H7 (cell line): ENCODE results near the gene MANF. TPM values are rescaled to one million over a fixed set of nuclear protein-coding genes. Genes with fewer than 3 reads are reported as not detected.
"Not testable (repeated sequence)": the region's sequence is repeated elsewhere in the genome, so short reads cannot be mapped to it uniquely, and the experiment has no call there.

Experiments
- DNase-seq: peaks from one replicate; pipeline ENCODE4 v3.0.0; 2012
- H3K27me3 ChIP-seq: 2 replicates; pipeline ENCODE4 v1.6.0; 2011; ENCODE audit warnings: mild to moderate bottlenecking, low read length; ENCODE audit not compliant: control insufficient read depth, insufficient read depth
- H3K36me3 ChIP-seq: replicated peaks from 2 replicates; pipeline ENCODE4 v1.5.1; 2011; ENCODE audit warnings: low read length; ENCODE audit not compliant: control insufficient read depth, insufficient read depth
- H3K4me3 ChIP-seq: 2 replicates; pipeline ENCODE4 v1.5.1; 2011; ENCODE audit warnings: low read depth, mild to moderate bottlenecking, control low read depth, low read length, moderate library complexity; ENCODE audit not compliant: insufficient read depth
- total RNA-seq: library from RNA; depleted of rRNA; stranded (reverse); fragments of >200 nt; shearing (Covaris generic); gene quantifications from 2 replicates; pipeline ENCODE4 v1.2.3, GENCODE V29; 2014

Gene MANF
- total RNA-seq, 1 experiment from 2014 or later: 84.0 TPM

DNA sequence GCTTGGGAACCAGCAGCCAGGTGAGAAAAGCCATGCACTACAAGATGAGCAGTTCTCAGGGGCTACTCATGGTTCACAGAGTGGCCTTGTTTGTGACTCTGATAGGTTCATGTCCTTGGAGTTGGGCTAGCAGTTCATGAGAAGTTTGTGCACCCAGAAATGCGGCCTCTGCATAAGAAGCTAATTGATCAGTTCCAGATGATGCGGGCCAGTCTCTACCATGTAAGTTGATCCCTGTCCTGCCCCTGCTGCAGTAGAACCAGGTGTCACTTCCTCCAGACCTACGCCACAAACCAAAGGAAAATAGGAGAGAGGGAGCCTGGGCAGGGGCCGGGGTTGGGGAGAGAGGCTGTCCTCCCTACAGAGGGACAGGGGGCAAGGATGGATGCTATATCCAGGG is 27.2 kb upstream of the MANF start:
- Histone ChIP-seq H3K36me3 (peaks cover 1% of the 10 kb centered on the region), H3K4me3 (no peak overlapping the region)
- no peak for DNase-seq

DNA sequence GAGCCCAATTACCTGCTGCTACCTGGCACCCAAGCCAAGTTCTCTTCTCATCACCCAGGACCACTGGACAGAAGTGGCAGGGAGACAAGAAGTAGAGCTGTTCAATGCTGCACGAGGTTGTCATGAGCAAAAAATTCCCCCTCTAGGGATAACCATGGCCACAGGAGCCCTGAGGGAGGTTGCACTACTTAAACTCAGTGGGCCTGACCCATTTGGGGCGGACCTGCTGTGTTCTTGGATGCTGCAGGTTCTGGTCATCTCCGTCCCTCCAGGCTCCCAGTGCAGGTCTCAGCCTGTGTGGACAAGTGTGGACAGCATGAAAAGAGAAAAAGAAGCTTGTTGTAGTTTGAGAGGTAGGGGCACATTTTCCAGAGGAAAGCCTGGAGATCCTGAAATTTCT is 26.1 kb upstream of the MANF start:
- Histone ChIP-seq H3K4me3 (no peak overlapping the region), H3K36me3 (peaks cover 1% of the 10 kb centered on the region), H3K27me3 (no peaks in the 10 kb centered on the region)
- no peak for DNase-seq

More for the DNA sequence above, 27.2 kb upstream of the MANF start:
- H3K27me3 ChIP-seq: no peaks in the 10 kb centered on the region

DNA sequence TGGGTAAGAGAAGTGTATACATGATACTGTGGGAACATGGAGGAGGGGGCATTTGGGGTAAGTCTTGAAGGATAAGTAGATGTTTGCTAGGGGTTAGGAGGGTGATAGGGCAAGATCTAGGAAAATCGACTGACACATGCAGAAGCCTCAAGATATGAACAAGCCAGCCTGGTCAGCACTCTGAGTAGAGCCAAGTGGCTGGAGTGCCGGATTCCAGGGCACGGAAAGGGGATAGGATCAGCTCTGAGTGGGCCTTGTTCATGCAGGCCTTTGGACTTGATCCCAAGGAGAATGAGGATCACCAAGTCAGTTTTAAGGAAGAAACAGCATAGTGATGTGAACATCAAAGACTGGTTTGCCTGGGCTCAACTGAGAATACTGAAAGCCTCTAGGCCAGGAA is 24.3 kb upstream of the MANF start:
- no peak for DNase-seq
- peaks cover 1% of the 10 kb centered on the region for H3K36me3 ChIP-seq
- no peaks in the 10 kb centered on the region for H3K27me3 ChIP-seq
- H3K4me3 ChIP-seq: no peak overlapping the region

DNA sequence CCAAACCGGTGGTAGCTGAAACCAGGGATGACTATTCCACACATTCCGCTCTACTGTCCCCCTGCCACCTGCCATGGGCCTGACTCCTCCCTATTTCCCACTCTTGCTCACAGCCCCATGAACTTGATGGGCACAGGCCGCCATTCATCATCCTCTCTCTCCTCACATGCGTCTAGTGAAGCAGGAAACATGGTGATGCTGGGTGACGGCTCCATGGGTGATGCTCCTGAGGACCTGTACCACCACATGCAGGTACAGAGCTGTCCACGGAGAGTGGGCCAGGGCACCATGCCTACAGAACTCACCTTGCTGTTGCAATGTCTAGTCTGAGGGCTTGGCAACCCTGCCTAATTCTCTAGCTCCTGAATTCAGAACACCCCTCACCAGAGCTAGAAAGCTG is 23.3 kb upstream of the MANF start:
- Histone ChIP-seq H3K4me3 (no peak overlapping the region), H3K27me3 (no peaks in the 10 kb centered on the region), H3K36me3 (peaks cover 1% of the 10 kb centered on the region)
- DNase-seq: no peak

DNA sequence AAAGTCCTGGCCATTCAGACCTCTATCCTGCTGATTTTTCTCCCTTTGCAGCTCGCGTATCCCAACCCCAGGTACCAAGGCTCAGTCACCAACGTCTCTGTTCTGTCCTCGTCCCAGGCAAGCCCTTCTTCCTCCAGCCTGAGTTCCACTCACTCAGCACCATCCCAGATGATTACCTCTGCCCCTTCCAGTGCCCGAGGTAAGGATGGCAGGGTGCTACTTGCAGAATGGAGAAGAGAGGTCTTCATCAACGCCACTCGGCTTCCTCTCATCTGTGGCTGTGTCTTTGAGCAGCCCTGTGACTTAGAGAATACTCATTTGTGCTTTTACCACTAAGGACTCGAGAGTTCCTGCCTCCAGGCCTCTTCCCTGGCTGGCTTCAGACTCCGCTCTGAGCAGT is 22.6 kb upstream of the MANF start:
- no peak for DNase-seq
- no peaks in the 10 kb centered on the region; the same call in none of the 2 replicates for H3K36me3 ChIP-seq
- H3K27me3 ChIP-seq: no peaks in the 10 kb centered on the region
- H3K4me3 ChIP-seq: no peak overlapping the region

DNA sequence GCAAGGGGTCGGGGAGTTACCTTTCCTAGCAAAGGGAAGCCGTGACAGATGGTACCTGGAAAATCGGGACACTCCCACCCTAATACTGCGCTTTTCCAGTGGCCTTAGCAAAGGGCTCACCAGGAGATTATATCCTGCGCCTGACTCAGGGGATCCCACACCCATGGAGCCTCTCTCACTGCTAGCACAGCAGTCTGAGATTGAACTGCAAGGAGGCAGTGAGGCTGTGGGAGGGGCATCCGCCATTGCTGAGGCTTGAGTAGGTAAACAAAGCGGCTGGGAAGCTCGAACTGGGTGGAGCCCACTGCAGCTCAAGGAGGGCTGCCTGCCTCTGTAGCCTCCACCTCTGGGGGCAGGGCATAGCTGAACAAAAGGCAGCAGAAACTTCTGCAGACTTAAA is 16.8 kb upstream of the MANF start:
- H3K4me3 ChIP-seq, H3K36me3 ChIP-seq, DNase-seq, H3K27me3 ChIP-seq: not testable (repeated sequence)

DNA sequence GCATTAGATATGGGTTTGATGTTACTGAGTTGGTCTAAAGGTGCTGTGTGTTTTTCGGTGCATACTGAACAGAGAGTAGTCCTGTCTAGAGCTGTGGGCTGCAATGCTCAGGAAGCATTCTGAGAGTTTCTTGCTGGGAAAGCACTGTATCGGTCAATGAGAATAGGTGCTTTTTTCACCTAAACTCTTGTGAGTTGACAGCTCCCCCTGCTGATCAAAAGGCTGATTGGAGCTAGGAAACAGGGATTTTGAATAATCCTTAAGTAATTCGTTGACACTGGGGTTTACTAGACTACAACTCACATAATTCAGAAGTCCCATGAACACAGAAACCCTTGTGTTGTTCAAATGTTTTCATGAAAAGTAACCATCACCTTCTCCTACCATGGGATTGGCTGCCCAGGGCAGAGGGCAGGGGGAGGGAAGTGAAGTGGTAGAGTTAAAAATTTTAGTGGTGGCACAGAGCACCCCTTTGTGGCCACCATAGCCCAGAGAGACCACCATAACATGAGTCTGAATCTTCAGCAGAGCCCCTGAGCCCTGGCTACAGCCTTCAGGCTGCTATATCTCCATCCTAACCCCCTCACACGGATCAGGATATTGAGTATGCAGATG is 13.0 kb upstream of the MANF start:
- H3K27me3 ChIP-seq: no peaks in the 10 kb centered on the region
- no peaks in the 10 kb centered on the region; the same call in none of the 2 replicates for H3K36me3 ChIP-seq
- DNase-seq: peak; percentile 79
- no peak overlapping the region for H3K4me3 ChIP-seq

DNA sequence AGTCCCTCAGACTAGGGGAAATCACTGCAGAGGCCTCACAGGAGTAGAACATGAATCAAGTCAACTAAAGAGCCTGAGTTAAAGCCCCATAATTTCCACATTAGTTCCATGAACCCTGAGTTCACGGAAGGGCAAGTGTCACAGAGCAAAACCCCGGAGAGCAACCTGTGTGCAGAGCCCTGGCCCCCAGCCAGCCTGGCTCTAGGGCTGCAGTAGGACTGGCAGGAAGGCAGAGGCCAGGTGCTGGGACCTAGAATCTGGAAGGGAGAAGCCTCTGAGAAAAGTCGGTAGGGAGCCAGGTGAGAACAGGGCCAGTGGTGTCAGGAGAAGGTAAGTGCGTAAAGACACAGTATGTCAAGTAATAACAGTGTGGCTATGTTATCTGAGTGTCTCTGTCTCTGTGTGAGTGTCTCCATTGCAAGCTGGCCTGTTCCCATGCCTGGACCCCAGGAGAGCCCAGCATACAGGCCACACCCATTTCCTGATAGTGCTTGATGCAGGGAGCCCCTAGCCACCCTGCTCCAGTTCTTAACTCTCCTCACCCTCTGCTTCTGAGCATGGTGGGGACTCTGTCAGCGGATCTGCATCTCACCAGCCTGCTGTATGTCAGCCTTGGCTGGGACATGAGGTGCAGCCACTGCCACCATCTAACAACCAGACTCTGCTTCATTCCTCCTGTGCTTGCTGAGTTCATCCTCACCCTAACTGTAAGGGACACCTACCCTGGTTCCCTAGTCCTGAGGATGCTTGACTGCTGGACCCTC is 11.3 kb upstream of the MANF start:
- DNase-seq: no peak
- no peaks in the 10 kb centered on the region for H3K27me3 ChIP-seq
- no peak overlapping the region for H3K4me3 ChIP-seq
- H3K36me3 ChIP-seq: no peaks in the 10 kb centered on the region; the same call in none of the 2 replicates

DNA sequence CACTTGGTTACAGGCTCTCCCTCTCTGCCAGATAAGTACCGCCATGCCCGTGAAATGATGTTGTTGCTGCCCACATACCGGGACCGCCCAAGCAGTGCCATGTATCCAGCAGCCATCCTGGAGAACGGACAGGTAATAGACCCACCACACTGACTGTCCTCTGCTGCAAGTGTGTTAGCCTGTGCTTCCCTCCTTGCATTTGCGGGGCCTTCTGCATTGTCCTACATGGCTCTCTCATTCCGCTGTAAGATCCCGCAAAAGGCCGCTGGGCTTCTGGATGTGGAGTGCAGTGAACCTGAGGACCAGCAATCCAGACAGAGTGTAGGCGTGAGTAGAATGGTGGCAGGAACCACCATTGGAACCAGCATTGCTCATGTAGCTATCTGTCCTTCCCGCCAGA is 10.6 kb upstream of the MANF start:
- H3K27me3 ChIP-seq: no peaks in the 10 kb centered on the region
- no peaks in the 10 kb centered on the region; the same call in none of the 2 replicates for H3K36me3 ChIP-seq
- no peak overlapping the region for H3K4me3 ChIP-seq
- no peak for DNase-seq

DNA sequence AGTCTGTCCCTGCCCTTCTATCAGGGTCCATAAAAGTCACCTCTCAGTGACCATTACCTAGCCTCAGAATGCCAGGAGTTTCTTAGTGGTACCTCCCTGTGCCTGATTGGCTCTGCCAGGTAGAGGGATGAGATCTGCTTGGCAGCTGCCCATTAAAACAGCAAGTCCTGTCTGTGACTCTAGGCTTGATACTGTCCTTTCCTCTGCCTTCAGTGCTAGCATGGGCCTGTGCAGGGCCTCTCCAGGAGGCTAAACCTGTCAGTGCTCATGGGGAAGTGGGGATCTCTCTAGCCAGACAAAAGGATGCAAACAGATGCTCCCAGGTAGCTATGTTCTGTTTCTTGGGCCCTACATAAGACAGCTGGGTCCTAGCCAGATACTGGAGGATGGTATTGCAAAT is 10.0 kb upstream of the MANF start:
- Histone ChIP-seq H3K4me3 (no peak overlapping the region), H3K36me3 (no peaks in the 10 kb centered on the region; the same call in none of the 2 replicates), H3K27me3 (no peaks in the 10 kb centered on the region)
- DNase-seq: no peak

DNA sequence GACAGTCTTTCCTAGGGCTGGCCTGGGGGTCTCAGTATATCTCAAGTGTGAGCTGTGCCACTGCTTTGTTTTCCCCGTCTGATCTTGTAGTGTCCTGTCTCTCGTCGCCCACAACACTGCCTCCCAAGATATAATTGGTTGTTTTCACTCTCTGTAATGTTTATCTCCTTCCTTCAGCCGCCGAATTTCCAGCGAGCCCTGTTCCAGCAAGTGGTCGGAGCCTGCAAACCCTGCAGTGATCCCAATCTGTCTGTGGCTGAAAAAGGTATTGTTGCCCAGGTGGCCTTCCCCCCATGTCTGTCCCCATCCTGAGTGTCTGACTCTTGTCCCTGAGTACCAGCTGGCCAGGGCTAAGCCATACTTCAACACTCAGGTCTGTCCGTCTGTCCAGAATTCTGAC is 9.5 kb upstream of the MANF start:
- DNase-seq: no peak
- H3K36me3 ChIP-seq: no peaks in the 10 kb centered on the region; the same call in none of the 2 replicates
- H3K4me3 ChIP-seq: no peak overlapping the region
- no peaks in the 10 kb centered on the region for H3K27me3 ChIP-seq

DNA sequence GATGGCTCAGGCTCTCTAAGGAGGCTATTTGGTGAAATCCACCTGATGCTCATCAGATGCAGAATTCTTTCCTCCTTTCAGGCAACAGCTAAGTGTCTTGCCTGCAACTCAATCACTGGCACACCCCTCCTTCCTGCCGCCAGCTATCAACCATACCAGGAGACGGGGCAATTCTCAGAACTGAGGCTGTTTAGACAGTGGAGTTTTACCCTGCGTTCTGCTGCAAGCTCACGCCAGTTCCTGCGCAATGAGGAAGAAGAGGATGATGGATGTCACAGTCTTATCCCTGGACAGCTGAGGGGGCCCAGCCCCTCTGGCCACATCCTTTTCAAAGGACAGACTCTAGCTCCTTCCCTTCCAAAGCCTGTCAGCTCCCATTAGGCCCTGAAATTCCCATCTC is 7.0 kb upstream of the MANF start:
- DNase-seq: no peak
- H3K4me3 ChIP-seq: no peak overlapping the region
- no peaks in the 10 kb centered on the region for H3K27me3 ChIP-seq
- H3K36me3 ChIP-seq: no peaks in the 10 kb centered on the region; the same call in none of the 2 replicates

DNA sequence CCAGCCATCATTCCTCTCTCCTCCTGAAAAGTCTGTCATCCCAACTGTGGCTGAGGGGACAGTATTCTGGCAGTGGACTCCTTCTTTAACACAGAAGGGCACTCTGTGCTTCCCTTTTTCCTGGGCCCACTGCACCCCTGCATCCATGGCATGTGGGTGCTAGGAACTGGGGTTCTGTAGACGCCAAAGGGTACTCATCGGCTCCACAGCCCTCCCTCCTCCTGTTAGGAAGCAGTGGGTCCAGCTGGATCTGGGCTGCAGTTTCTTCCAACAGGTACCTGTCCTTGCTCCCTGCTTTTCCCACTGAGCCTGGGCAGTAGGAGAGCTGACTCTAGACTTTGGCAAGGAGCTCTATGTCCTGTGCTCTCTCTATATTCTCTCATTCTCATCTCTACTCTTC is 6.4 kb upstream of the MANF start:
- H3K27me3 ChIP-seq: no peaks in the 10 kb centered on the region
- DNase-seq: no peak
- H3K36me3 ChIP-seq: no peaks in the 10 kb centered on the region; the same call in none of the 2 replicates
- no peak overlapping the region for H3K4me3 ChIP-seq

DNA sequence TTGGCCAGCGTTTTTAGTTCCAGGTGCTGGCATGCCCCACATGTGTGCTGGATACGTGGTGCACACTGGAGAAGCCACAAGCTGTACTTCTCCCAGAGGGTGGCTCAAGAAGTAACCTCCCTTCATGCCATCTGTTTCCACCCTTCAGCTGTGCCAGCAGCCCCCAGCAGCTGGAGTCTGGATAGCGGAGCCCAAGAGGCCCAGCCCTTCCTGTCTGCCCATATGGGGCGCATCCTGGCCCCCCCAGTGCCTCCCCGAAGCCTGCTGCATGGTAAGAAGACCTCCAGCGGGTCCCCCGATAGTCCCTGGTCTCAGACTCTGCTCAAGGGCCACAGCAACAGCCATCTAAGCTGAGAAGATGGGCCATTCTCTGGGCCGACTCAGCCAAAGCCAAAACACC is 5.8 kb upstream of the MANF start:
- no peaks in the 10 kb centered on the region; the same call in none of the 2 replicates for H3K36me3 ChIP-seq
- no peaks in the 10 kb centered on the region for H3K27me3 ChIP-seq
- no peak overlapping the region for H3K4me3 ChIP-seq
- no peak for DNase-seq

DNA sequence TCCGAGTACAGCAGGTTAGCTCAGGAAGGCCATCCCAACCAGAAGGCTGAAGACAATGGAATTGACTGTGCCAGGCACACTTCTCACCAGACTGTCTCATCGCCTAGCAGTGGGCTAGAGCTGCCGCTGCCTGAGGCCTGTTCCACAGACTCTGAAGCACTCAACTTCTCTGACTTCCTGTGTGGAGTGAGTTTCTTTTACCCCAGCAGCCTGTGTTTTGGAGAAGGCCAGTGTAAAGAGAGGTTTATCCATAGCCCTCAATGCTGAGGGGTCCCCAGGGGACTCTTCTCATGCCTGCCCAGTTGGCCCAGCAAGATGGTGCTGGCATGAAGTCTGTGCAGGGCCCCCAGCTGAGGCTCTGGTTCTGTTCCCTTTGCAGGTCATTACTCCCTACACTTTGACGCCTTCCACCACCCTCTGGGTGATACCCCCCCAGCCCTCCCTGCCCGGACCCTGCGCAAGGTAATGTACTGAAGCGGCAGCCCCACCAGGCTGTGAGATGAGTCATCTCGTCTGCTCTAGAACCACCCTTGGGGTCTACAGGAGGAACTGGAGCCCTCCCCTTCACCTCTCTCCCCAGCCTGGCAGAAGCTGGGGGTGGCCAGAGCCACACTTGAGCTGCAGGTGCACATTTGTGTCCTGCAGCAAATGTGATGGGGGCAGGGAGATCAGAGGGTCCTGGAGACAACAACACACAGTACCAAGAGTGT is 5.2 kb upstream of the MANF start:
- no peak overlapping the region for H3K4me3 ChIP-seq
- H3K36me3 ChIP-seq: no peaks in the 10 kb centered on the region; the same call in 1 of the 2 replicates
- no peaks in the 10 kb centered on the region for H3K27me3 ChIP-seq
- no peak for DNase-seq
